Esophagus (tissue), 2 donors: ENCODE measurements around the gene ACACB. TPM values are rescaled to one million over a fixed set of nuclear protein-coding genes. Genes with fewer than 3 reads are reported as not detected.

Source experiments
- H3K27ac ChIP-seq, 2 donors: one replicate each; pipeline ENCODE4 v1.5.1; 2013; ENCODE audit warnings: low read depth in 2 of 2, mild to moderate bottlenecking in 2 of 2, inconsistent platforms in 1 of 2, low read length in 1 of 2, moderate library complexity in 1 of 2
- H3K27me3 ChIP-seq, 2 donors: one replicate each; pipeline ENCODE4 v1.6.1; 2013; ENCODE audit warnings: low read length in 2 of 2, control low read depth in 1 of 2, mild to moderate bottlenecking in 1 of 2; ENCODE audit not compliant: insufficient read depth in 2 of 2, control insufficient read depth in 1 of 2
- H3K36me3 ChIP-seq, 2 donors: one replicate each; pipeline ENCODE4 v1.6.1; 2013; ENCODE audit warnings: low read length in 1 of 2; ENCODE audit not compliant: control insufficient read depth in 2 of 2, insufficient read depth in 2 of 2
- H3K4me1 ChIP-seq, 2 donors: one replicate each; pipeline ENCODE4 v1.6.1; 2013; ENCODE audit warnings: low read length in 1 of 2; ENCODE audit not compliant: control insufficient read depth in 2 of 2, insufficient read depth in 2 of 2
- H3K4me3 ChIP-seq, 2 donors: one replicate each; pipeline ENCODE4 v1.5.1; 2013; ENCODE audit warnings: low read length in 2 of 2, mild to moderate bottlenecking in 2 of 2, low read depth in 1 of 2, moderate library complexity in 1 of 2
- H3K9me3 ChIP-seq, 2 donors: one replicate each; pipeline ENCODE4 v1.6.1; 2013; ENCODE audit warnings: mild to moderate bottlenecking in 2 of 2, low read depth in 1 of 2, low read length in 1 of 2, moderate library complexity in 1 of 2; ENCODE audit not compliant: control insufficient read depth in 2 of 2, insufficient read depth in 1 of 2
- WGBS, 2 donors: extraction: QIAGEN DNeasy Blood & Tissue Kit; methylation state at CpG; one replicate each; pipeline ENCODE4 v1.1.7; 2013; 5-methylcytosine and 5-hydroxymethylcytosine counted together
- polyA plus RNA-seq, 2 donors: library from polyadenylated mRNA; stranded (reverse); fragments of 200-250 nt; gene quantifications; one replicate each; pipeline ENCODE4 v1.2.3, GENCODE V29; 2013
- donor health status: healthy with polysubstance abuse.
- donor health status: Bipolar disorder and iron deficiency.

Gene ACACB
- polyA plus RNA-seq, 2 donors, result 8.6 to 18.2 TPM

DNA sequence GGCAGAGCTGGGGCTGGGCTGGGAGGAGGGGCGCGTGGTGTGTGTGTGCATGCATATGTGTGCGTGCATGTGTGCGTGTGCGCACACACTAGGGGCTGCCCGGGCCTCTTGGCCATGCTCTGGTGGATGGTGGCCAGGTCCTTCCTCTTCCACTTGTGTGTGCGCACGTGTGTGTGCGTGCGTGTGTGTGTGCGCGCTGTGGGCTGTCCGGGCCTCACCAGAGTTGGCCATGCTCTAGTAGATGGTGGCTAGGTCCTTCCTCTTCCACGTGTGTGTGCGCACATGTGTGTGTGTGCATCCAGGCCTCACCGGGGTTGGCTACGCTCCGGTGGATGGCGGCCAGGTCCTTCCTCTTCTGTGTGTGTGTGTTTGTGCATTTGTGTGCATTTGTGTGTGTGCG is 168.0 kb downstream of the ACACB start:
- H3K36me3 ChIP-seq, result no peaks in the 10 kb centered on the region
- 88 to 93% methylated on average over 20 of the region's 20 CpGs for WGBS, 2 donors
- no peaks in the 10 kb centered on the region for H3K9me3 ChIP-seq
- H3K27ac ChIP-seq, result no peak overlapping the region
- H3K4me3 ChIP-seq, result no peak overlapping the region
- H3K27me3 ChIP-seq, result no peaks in the 10 kb centered on the region
- H3K4me1 ChIP-seq, result peaks cover 2 to 7% of the 10 kb centered on the region in 2 donors

DNA sequence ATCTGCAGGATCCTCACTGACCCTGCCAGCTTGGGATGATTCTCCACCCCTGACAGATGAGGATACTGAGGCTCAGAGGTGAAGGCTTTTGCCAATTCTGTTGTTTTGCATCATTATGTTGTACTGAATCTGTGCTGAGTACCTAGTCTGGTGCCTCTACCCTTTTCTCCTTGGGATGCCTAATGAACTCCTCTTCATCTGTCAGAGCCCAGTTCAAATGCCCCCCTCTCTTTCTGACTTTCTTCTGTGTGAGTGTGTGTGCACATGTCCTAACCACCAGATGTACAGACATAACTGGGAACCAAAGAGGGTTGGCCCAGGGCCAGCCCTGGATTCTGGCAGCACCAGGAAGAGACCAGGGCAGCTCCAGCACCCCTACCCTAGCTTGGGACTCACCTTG is 169.9 kb downstream of the ACACB start:
- Histone ChIP-seq H3K4me3 (no peak overlapping the region), H3K4me1 (peaks cover 6 to 7% of the 10 kb centered on the region in 2 donors), H3K36me3 (no peaks in the 10 kb centered on the region), H3K9me3 (no peaks in the 10 kb centered on the region), H3K27me3 (no peaks in the 10 kb centered on the region), H3K27ac (no peak overlapping the region)

GRCh38 chr12:109286652-109287051 is 170.3 kb downstream of the ACACB start:
- H3K4me3 ChIP-seq, result no peak overlapping the region

GRCh38 chr12:109287181-109287580 is 170.8 kb downstream of the ACACB start:
- Histone ChIP-seq H3K36me3 (no peaks in the 10 kb centered on the region), H3K27me3 (no peaks in the 10 kb centered on the region), H3K27ac (no peak overlapping the region), H3K4me3 (no peak overlapping the region), H3K9me3 (no peaks in the 10 kb centered on the region), H3K4me1 (peaks cover 6 to 7% of the 10 kb centered on the region in 2 donors)
- WGBS, 2 donors, result 80 to 83% methylated on average over 7 of the region's 7 CpGs

More at GRCh38 chr12:109286652-109287051, 170.3 kb downstream of the ACACB start:
- Histone ChIP-seq H3K27me3 (no peaks in the 10 kb centered on the region), H3K27ac (no peak overlapping the region), H3K4me1 (peaks cover 6 to 7% of the 10 kb centered on the region in 2 donors), H3K36me3 (no peaks in the 10 kb centered on the region), H3K9me3 (no peaks in the 10 kb centered on the region)
- 78 to 81% methylated on average over 4 of the region's 4 CpGs for WGBS, 2 donors

DNA sequence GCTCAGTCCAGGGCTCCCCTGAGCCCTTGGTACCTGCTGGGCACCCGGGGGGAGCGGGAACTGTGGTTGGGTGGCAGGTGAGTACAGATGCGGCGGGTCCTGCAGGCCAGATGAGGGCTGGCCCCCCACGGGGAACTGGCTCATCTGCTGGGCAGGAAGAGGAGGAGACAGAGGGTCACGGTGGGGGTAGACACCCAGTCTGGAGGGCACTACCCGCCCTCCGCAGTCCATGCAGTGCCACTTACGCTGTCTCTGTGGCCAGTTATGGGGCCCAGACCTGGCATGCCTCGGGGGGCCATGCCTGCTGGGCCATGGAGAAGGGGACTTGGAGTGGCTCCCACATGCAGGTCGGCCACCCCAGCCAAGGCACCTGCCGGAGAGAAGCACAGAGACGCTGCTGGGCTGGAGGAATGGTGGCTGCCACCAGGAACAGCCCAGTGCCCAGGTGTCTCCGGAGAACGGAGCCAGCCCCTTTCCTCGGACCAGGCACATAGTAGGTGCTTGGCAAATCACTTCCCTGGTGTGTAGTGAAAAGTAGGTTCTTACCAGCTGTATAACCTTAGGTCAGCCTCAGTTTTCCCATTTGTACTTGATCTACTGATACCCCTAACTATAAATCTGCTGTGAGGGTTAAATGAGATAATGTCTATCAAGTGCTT is 171.6 kb downstream of the ACACB start:
- 79 to 86% methylated on average over 16 of the region's 16 CpGs for WGBS, 2 donors
- Histone ChIP-seq H3K4me1 (peaks cover 6 to 7% of the 10 kb centered on the region in 2 donors), H3K27me3 (no peaks in the 10 kb centered on the region), H3K9me3 (no peaks in the 10 kb centered on the region), H3K27ac (no peak overlapping the region), H3K36me3 (no peaks in the 10 kb centered on the region), H3K4me3 (no peak overlapping the region)

- Histone ChIP-seq H3K4me3 (no peak overlapping the region), H3K27me3 (no peaks in the 10 kb centered on the region), H3K9me3 (no peaks in the 10 kb centered on the region), H3K4me1 (peaks cover 6 to 7% of the 10 kb centered on the region in 2 donors), H3K27ac (no peak overlapping the region), H3K36me3 (no peaks in the 10 kb centered on the region)
- 60 to 79% methylated on average over 1 of the region's 1 CpG for WGBS, 2 donors
Observed at GRCh38 chr12:109288571-109288970, 172.2 kb downstream of the ACACB start.

DNA sequence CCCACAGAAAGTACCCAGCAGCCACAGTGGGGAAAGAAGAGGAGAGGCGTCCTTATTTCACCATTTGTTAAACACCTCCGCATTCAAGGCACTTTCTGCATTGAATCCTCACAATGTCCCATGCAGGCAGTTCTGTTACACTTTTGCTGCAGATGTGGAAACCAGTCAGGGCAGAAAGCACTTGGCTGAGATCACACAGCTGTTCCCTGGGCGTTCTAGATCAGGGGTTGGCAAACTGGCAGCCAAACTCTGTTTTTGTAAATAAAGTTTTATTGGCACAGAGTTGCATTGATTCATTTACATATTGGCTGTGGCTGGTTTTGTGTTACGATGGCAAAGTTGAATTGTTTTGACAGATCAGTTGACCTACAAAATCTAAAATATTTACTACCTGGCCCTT is 172.6 kb downstream of the ACACB start:
- H3K36me3 ChIP-seq, result no peaks in the 10 kb centered on the region
- 66 to 69% methylated on average over 4 of the region's 4 CpGs for WGBS, 2 donors
- H3K27me3 ChIP-seq, result no peaks in the 10 kb centered on the region

DNA sequence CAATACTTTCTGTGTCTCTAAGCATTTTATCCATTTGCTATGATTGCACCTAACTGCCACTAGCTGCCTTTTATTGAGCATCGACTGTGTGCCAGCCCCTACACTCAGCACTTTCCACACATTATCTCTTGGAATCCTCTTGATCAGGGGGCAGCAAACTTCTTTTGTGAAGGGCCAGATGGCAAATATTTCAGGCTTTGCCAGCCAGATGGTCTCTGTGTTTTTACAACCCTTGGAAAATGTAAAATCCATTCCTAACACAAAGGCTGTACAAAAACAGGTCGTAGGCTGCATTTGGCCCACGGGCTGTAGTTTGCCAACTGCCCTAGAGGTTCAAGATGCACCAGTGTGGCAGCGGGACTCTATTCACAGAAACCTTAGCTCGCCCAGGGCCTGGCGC is 173.2 kb downstream of the ACACB start:
- H3K4me3 ChIP-seq, result no peak overlapping the region
- no peaks in the 10 kb centered on the region for H3K9me3 ChIP-seq
- no peak overlapping the region for H3K27ac ChIP-seq
- H3K4me1 ChIP-seq, result peaks cover 3 to 6% of the 10 kb centered on the region in 2 donors
- no peaks in the 10 kb centered on the region for H3K36me3 ChIP-seq
- no peaks in the 10 kb centered on the region for H3K27me3 ChIP-seq
- 83% methylated on average over 6 of the region's 6 CpGs for WGBS, 2 donors

More for the DNA sequence above, 172.6 kb downstream of the ACACB start:
- Histone ChIP-seq H3K27ac (no peak overlapping the region), H3K4me1 (peaks cover 6 to 7% of the 10 kb centered on the region in 2 donors), H3K9me3 (no peaks in the 10 kb centered on the region), H3K4me3 (no peak overlapping the region)

- H3K4me1 ChIP-seq, result peaks cover 0 to 4% of the 10 kb centered on the region in 2 donors
- WGBS, 2 donors, result 88 to 89% methylated on average over 18 of the region's 18 CpGs
- H3K27ac ChIP-seq, result no peak overlapping the region
- H3K9me3 ChIP-seq, result no peaks in the 10 kb centered on the region
- H3K4me3 ChIP-seq, result no peak overlapping the region
- H3K27me3 ChIP-seq, result no peaks in the 10 kb centered on the region
- no peaks in the 10 kb centered on the region for H3K36me3 ChIP-seq
Observed at GRCh38 chr12:109290061-109290460, 173.7 kb downstream of the ACACB start.

DNA sequence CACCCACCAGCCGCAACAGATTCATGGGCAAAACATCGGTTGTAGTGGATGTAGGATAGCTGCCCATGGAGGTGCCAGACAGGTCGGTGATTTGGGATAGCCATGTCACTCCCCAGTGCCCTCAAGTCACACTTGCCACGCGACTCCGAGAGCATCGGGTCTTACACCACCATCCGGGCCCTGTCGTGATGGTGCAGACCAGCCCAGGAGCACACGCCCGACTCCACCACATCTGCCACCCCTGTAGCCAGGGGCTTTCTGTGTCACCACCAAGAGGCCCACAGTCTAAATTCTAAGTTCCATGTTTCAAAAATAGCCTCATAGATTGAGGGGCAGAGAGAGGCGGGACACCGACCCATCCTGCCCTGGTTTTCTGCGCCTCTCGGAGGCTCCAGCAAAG is 174.7 kb downstream of the ACACB start:
- Histone ChIP-seq H3K36me3 (no peaks in the 10 kb centered on the region), H3K9me3 (no peaks in the 10 kb centered on the region), H3K27ac (no peak overlapping the region), H3K27me3 (no peaks in the 10 kb centered on the region), H3K4me3 (no peak overlapping the region), H3K4me1 (peaks cover 0 to 4% of the 10 kb centered on the region in 2 donors)
- 35 to 51% methylated on average over 15 of the region's 15 CpGs for WGBS, 2 donors
